SU-DHL-6 (cell line): ENCODE data around the gene SPINT1.

Experiments
- EZH2phosphoT487 ChIP-seq: fragments of 200-600 bp; sonication (generic), shearing (Covaris generic); conservative IDR thresholded peaks from 2 replicates; pipeline ENCODE4 v1.6.1; 2018; ENCODE audit warnings: mild to moderate bottlenecking, antibody characterized with exemption, low read length, moderate library complexity, mixed read lengths
- TF ChIP-seq, protein P1 (sequence below): fragments of 200-600 bp; sonication (generic); IDR thresholded peaks from one replicate; pipeline ENCODE4 v1.5.1; 2017; ENCODE audit warnings: antibody characterized with exemption, mild to moderate bottlenecking, low read length, moderate library complexity; ENCODE audit not compliant: insufficient read depth, poor library complexity, severe bottlenecking

DNA sequence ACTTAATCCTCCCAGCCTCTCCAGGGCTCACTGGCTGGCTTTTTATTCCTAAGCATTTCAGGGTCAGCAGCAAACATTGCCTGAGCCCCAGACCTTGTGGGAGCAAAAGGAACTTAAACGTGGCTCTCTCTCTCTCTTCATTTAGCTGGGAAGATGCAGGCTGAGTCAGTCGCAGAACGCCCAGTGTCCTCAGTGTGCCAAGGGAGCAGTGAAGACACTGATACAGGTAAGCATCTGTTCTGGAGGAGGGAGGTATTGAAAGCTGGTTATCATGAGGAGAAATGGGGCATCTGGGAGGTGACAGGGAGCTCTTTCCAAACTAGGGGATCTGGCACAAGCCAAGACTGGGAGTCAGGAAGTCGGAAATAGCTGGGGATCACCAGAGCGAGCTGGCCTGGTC is 25.8 kb downstream of the SPINT1 start:
- TF ChIP-seq, protein P1, sequence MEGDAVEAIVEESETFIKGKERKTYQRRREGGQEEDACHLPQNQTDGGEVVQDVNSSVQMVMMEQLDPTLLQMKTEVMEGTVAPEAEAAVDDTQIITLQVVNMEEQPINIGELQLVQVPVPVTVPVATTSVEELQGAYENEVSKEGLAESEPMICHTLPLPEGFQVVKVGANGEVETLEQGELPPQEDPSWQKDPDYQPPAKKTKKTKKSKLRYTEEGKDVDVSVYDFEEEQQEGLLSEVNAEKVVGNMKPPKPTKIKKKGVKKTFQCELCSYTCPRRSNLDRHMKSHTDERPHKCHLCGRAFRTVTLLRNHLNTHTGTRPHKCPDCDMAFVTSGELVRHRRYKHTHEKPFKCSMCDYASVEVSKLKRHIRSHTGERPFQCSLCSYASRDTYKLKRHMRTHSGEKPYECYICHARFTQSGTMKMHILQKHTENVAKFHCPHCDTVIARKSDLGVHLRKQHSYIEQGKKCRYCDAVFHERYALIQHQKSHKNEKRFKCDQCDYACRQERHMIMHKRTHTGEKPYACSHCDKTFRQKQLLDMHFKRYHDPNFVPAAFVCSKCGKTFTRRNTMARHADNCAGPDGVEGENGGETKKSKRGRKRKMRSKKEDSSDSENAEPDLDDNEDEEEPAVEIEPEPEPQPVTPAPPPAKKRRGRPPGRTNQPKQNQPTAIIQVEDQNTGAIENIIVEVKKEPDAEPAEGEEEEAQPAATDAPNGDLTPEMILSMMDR: no peak
- TF ChIP-seq EZH2phosphoT487: no peak
